ENCODE results near the gene RXFP4. TPM values are rescaled to one million over a fixed set of nuclear protein-coding genes. Genes with fewer than 3 reads are reported as not detected.
A peak's percentile ranks its signal among the peaks of the same experiment; 100 is the strongest.

Gene RXFP4
- total and polyA plus RNA-seq, 9 of the 15 experiments (the other 6 are each of a cell fraction or from before 2014, with no cell fraction given), result 0.64 TPM; not detected in 8

- TF ChIP-seq SFPQ (IDR thresholded peaks at IDR 0.05; ENCODE audit: low read depth, low read length) (no peak), KLF16 (IDR thresholded peaks at IDR 0.05) (peak; percentile 70), TBL1XR1 (IDR thresholded peaks at IDR 0.05; ENCODE audit: low read length in 2 of 2) (0 out of 4 replicates have a peak, but pooled peaks of 1 of the 2 experiments have one; percentile 12), AFF4 (CRISPR knock-in tag; IDR thresholded peaks at IDR 0.05) (no peak), MNT (conservative IDR thresholded peaks at IDR 0.05) (peak in 1 of 2 experiments; percentile 39; a peak in 1 of 4 replicates), DPF2 (IDR thresholded peaks at IDR 0.05) (peak; percentile 85), ZC3H8 (IDR thresholded peaks at IDR 0.05) (no peak), RCOR1 (IDR thresholded peaks at IDR 0.05; ENCODE audit: borderline replicate concordance in 1 of 2, low read depth in 2 of 2, low read length in 2 of 2) (peak; percentile 52 to 92; a peak in 3 of 4 replicates), NONO (IDR thresholded peaks at IDR 0.05; ENCODE audit: low read depth in 2 of 2, low read length in 1 of 2) (no peak), MECOM (CRISPR knock-in tag; IDR thresholded peaks at IDR 0.05) (no peak), RBFOX2 (IDR thresholded peaks at IDR 0.05; ENCODE audit: low read depth, low read length) (0 out of 2 replicates have a peak, but pooled peaks have one; percentile 24), LCOR (CRISPR knock-in tag; IDR thresholded peaks at IDR 0.05) (0 out of 2 replicates have a peak, but pooled peaks have one; percentile 24), JUND (IDR thresholded peaks at IDR 0.05; ENCODE audit: borderline replicate concordance, low read depth, low read length) (0 out of 2 replicates have a peak, but pooled peaks have one; percentile 10), JUND (tag; IDR thresholded peaks at IDR 0.05; ENCODE audit: borderline replicate concordance, low read depth, low read length) (peak; percentile 24; the same call in 1 of the 3 replicates), CBFA2T2 (conservative IDR thresholded peaks at IDR 0.05) (peak; percentile 89), POU5F1 (IDR thresholded peaks at IDR 0.05; ENCODE audit: borderline replicate concordance, low read depth, low read length, partially characterized antibody) (no peak), PHB2 (IDR thresholded peaks at IDR 0.05; ENCODE audit: low read depth) (0 out of 2 replicates have a peak, but pooled peaks have one; percentile 26)
Measured at GRCh38 chr1:155900161-155900560, 41.3 kb upstream of the RXFP4 start (continued).
